ENCODE data around the gene AP3D1. TPM values are rescaled to one million over a fixed set of nuclear protein-coding genes. Genes with fewer than 3 reads are reported as not detected.
A peak's percentile ranks its signal among the peaks of the same experiment; 100 is the strongest.

Gene AP3D1
- total and polyA plus RNA-seq, 8 donors, result 68.8 to 128 (median 81.9) TPM

GRCh38 chr19:2081873-2082810 is 69.2 kb downstream of the AP3D1 start:
- Histone ChIP-seq H3K4me3 (peak overlapping the region in 1 of 2 donors; percentile 54), H3K27me3 (no peaks in the 10 kb centered on the region), H3K9me3 (no peaks in the 10 kb centered on the region), H3K4me1 (peaks cover 0 to 67% of the 10 kb centered on the region in 2 donors), H3K27ac (peak overlapping the region; percentile 62 to 96), H3K36me3 (peaks cover 0 to 63% of the 10 kb centered on the region in 2 donors)
- intact Hi-C loops (cut with DNase I), result no loop called here
- ATAC-seq, result peak; percentile 46
- TF ChIP-seq CTCF (IDR thresholded peaks at IDR 0.05), result no peak
- DNase-seq, result peak in 2 of 4 donors; percentile 80 to 83

GRCh38 chr19:2080336-2080988 is 70.9 kb downstream of the AP3D1 start:
- Histone ChIP-seq H3K27ac (no peak overlapping the region), H3K4me3 (no peak overlapping the region), H3K4me1 (peaks cover 0 to 52% of the 10 kb centered on the region in 2 donors), H3K36me3 (peaks cover 0 to 80% of the 10 kb centered on the region in 2 donors), H3K9me3 (no peaks in the 10 kb centered on the region), H3K27me3 (no peaks in the 10 kb centered on the region)
- intact Hi-C loops (cut with DNase I), result no loop called here
- DNase-seq (no peak), ATAC-seq (peak; percentile 24)
- no peak for TF ChIP-seq CTCF (IDR thresholded peaks at IDR 0.05)

GRCh38 chr19:2079865-2080301 is 71.5 kb downstream of the AP3D1 start:
- ATAC-seq, result no peak
- H3K27ac ChIP-seq, result no peak overlapping the region
- peaks cover 0 to 55% of the 10 kb centered on the region in 2 donors for H3K4me1 ChIP-seq
- H3K36me3 ChIP-seq, result peaks cover 0 to 83% of the 10 kb centered on the region in 2 donors
- no peaks in the 10 kb centered on the region for H3K27me3 ChIP-seq
- H3K4me3 ChIP-seq, result no peak overlapping the region
- intact Hi-C loops (cut with DNase I), result no loop called here
- no peak for DNase-seq
- H3K9me3 ChIP-seq, result no peaks in the 10 kb centered on the region
- no peak for TF ChIP-seq CTCF (IDR thresholded peaks at IDR 0.05)

DNA sequence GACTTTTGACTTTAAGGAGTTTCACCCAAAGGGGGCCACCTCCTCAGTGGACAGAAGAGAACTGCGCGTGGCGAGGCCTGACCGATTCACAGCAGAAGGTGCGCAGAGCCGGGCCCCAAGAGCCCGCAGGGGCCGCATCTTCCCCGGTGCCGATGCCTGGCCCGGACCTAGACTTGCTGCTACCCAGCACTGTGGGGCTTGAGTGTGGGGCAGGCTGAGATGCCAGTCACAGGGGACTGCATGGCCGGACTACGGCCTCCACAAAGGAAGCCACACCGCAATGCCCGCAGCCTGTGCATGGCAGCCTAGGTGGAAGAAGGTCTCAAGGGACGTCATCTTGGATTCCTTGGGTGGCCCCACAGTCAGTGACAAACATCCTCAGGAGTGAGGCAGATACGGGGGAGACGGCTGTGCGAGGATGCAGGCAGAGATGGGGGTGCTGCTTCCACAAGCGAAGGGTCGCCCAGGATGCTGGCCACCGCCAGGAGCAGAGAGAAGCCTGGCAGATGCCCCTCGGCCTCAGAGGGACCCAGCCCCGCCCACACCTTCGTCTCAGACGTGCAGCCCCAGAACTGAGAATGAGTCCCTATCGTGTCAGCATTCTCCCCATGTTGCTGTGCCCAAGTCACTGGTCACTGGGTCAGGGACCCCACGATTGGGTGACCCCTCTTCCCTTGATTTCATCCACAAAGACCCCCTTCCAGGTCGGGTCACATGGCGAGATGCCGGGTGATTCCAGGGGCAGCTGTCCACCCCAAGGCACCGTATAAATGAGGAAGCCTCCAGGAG is 72.1 kb downstream of the AP3D1 start:
- intact Hi-C loops (cut with DNase I), result no loop called here
- Histone ChIP-seq H3K27me3 (no peaks in the 10 kb centered on the region), H3K9me3 (no peaks in the 10 kb centered on the region), H3K36me3 (peaks cover 0 to 88% of the 10 kb centered on the region in 2 donors), H3K4me1 (peaks cover 0 to 56% of the 10 kb centered on the region in 2 donors), H3K27ac (no peak overlapping the region), H3K4me3 (no peak overlapping the region)
- DNase-seq (no peak), ATAC-seq (no peak)
- no peak for TF ChIP-seq CTCF (IDR thresholded peaks at IDR 0.05)

Measured in left lung (tissue), 10 donors.